ENCODE data around the gene APOBEC3F.
"Not testable (repeated sequence)": the region's sequence is repeated elsewhere in the genome, so short reads cannot be mapped to it uniquely, and the experiment has no call there.

DNA sequence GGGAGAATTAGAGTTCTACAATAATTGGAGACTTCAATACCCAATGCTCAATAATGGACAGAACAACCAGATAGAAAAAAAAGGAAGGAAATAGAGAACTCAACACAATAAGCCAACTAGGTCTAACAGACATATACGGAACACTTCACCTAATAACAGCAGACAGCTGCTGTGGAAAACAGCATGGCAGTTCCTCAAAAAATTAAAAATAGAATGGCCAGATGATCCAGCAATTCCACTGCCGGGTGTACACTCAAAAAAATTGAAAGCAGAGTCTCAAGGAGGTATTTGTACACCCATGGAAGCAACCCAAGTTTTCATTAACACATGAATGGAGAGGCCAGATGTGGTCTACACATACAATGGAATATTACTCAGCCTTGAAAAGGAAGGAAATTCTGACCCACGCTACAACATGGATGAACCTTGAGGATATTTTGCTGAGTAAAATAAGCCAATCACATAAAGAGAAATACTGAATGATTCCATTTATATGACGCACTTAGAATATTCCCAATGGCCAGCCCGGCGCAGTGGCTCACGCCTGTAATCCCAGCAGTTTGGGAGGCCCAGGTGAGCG lies 32.3 kb upstream of the APOBEC3F start:
- TF ChIP-seq, protein P1, sequence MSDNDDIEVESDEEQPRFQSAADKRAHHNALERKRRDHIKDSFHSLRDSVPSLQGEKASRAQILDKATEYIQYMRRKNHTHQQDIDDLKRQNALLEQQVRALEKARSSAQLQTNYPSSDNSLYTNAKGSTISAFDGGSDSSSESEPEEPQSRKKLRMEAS (IDR thresholded peaks at IDR 0.05; ENCODE audit: low read depth, low read length) = not testable (repeated sequence)
- TF ChIP-seq, protein P2, sequence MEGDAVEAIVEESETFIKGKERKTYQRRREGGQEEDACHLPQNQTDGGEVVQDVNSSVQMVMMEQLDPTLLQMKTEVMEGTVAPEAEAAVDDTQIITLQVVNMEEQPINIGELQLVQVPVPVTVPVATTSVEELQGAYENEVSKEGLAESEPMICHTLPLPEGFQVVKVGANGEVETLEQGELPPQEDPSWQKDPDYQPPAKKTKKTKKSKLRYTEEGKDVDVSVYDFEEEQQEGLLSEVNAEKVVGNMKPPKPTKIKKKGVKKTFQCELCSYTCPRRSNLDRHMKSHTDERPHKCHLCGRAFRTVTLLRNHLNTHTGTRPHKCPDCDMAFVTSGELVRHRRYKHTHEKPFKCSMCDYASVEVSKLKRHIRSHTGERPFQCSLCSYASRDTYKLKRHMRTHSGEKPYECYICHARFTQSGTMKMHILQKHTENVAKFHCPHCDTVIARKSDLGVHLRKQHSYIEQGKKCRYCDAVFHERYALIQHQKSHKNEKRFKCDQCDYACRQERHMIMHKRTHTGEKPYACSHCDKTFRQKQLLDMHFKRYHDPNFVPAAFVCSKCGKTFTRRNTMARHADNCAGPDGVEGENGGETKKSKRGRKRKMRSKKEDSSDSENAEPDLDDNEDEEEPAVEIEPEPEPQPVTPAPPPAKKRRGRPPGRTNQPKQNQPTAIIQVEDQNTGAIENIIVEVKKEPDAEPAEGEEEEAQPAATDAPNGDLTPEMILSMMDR (IDR thresholded peaks at IDR 0.05; ENCODE audit: low read depth, low read length) = not testable (repeated sequence)
- not testable (repeated sequence) for TF ChIP-seq POLR2A (IDR thresholded peaks at IDR 0.05; ENCODE audit: extremely low read depth, insufficient read length); MYC (IDR thresholded peaks at IDR 0.05; ENCODE audit: low read depth, low read length)
